IMR-90 (cell line): ENCODE measurements around the gene ELMOD3. TPM values are rescaled to one million over a fixed set of nuclear protein-coding genes. Genes with fewer than 3 reads are reported as not detected.

Source experiments
- ATAC-seq: fragments of 200-7000 bp; cut with Tn5 transposase; 2 replicates; pipeline ENCODE4 v1.9.1; 2020; ENCODE audit warnings: low read depth, mild to moderate bottlenecking, moderate library complexity
- BruUV-seq: library from RNA; stranded (reverse); fragments of 400-500 nt; replicated peaks from 2 replicates; lab custom pipeline; 2021; lab: Mats Ljungman, UMichigan
- CTCF ChIA-PET: fragments of 300-600 bp; formaldehyde crosslinking; extraction: SDS; loops from one replicate; lab custom pipeline; 2021; ENCODE audit warnings: antibody characterized with exemption; lab: Yijun Ruan, JAX
- POLR2A ChIA-PET: fragments of 300-600 bp; sonication (Branson Sonifier 250); formaldehyde crosslinking; loops from one replicate; lab custom pipeline; 2022; ENCODE audit warnings: antibody characterized with exemption; ENCODE audit not compliant: unreplicated experiment; lab: Charles Lee
- DNase-seq: peaks from one replicate; pipeline ENCODE4 v3.0.0; 2013
- H2AFZ ChIP-seq: replicated peaks from 2 replicates; pipeline ENCODE3; 2013; ENCODE audit warnings: low read length, mild to moderate bottlenecking; ENCODE audit not compliant: poor library complexity
- H2AK5ac ChIP-seq: 2 replicates; pipeline ENCODE4 v1.6.1; 2013; ENCODE audit warnings: low read depth, low read length, inconsistent platforms
- H2AK9ac ChIP-seq: replicated peaks from 2 replicates; pipeline ENCODE3; 2013; ENCODE audit warnings: mild to moderate bottlenecking, low read depth, low read length, moderate library complexity; ENCODE audit not compliant: poor library complexity
- H2BK120ac ChIP-seq: 2 replicates; pipeline ENCODE4 v1.6.1; 2013; ENCODE audit warnings: low read depth, low read length, inconsistent platforms
- H2BK15ac ChIP-seq: 3 replicates; pipeline ENCODE4 v1.6.1; 2013; ENCODE audit warnings: low read depth, low read length, inconsistent platforms
- H2BK20ac ChIP-seq: 2 replicates; pipeline ENCODE4 v1.6.1; 2013; ENCODE audit warnings: low read depth, mild to moderate bottlenecking, inconsistent platforms, low read length, moderate library complexity
- H2BK5ac ChIP-seq: 2 replicates; pipeline ENCODE4 v1.6.1; 2013; ENCODE audit warnings: mild to moderate bottlenecking, low read depth, low read length, inconsistent platforms; ENCODE audit not compliant: poor library complexity, severe bottlenecking
- H3K14ac ChIP-seq: replicated peaks from 2 replicates; pipeline ENCODE4 v1.6.1; 2013; ENCODE audit warnings: low read depth, low read length, inconsistent platforms
- H3K18ac ChIP-seq: 2 replicates; pipeline ENCODE4 v1.6.1; 2013; ENCODE audit warnings: low read depth, low read length, control low read depth
- H3K23ac ChIP-seq: 2 replicates; pipeline ENCODE4 v1.6.1; 2013; ENCODE audit warnings: low read depth, low read length, inconsistent platforms
- H3K27ac ChIP-seq: 2 replicates; pipeline ENCODE4 v1.5.1; 2013; ENCODE audit warnings: mild to moderate bottlenecking, control low read depth, low read length; ENCODE audit not compliant: insufficient read depth
- H3K27me3 ChIP-seq: 2 replicates; pipeline ENCODE4 v1.6.1; 2013; ENCODE audit warnings: low read length; ENCODE audit not compliant: control insufficient read depth, insufficient read depth
- H3K36me3 ChIP-seq: 2 replicates; pipeline ENCODE4 v1.6.1; 2013; ENCODE audit warnings: low read length, mixed read lengths; ENCODE audit not compliant: control insufficient read depth, insufficient read depth
- H3K4ac ChIP-seq: 2 replicates; pipeline ENCODE4 v1.6.1; 2013; ENCODE audit warnings: low read depth, low read length, inconsistent platforms
- H3K4me1 ChIP-seq: 2 replicates; pipeline ENCODE4 v1.6.1; 2013; ENCODE audit warnings: low read length, mixed read lengths; ENCODE audit not compliant: control insufficient read depth, insufficient read depth
- H3K4me2 ChIP-seq: 2 replicates; pipeline ENCODE4 v1.6.1; 2013; ENCODE audit warnings: low read depth, mild to moderate bottlenecking, control low read depth, low read length, moderate library complexity
- H3K4me3 ChIP-seq: 2 replicates; pipeline ENCODE4 v1.5.1; 2013; ENCODE audit warnings: low read depth, mild to moderate bottlenecking, control low read depth, low read length, moderate library complexity; ENCODE audit not compliant: insufficient read depth
- H3K56ac ChIP-seq: 2 replicates; pipeline ENCODE4 v1.6.1; 2013; ENCODE audit warnings: low read length, inconsistent platforms; ENCODE audit not compliant: insufficient read depth; ENCODE audit errors: extremely low read depth
- H3K79me1 ChIP-seq, 2 experiments: 2 replicates each; pipeline ENCODE4 v1.6.1; 2013; ENCODE audit warnings: low read length in 2 of 2, inconsistent platforms in 1 of 2, low read depth in 1 of 2
- H3K9ac ChIP-seq: 2 replicates; pipeline ENCODE4 v1.6.1; 2013; ENCODE audit warnings: low read depth, low read length, control low read depth
- H3K9me1 ChIP-seq: 2 replicates; pipeline ENCODE4 v1.6.1; 2013; ENCODE audit warnings: low read length, inconsistent platforms; ENCODE audit not compliant: insufficient read depth
- H3K9me3 ChIP-seq: 2 replicates; pipeline ENCODE4 v1.6.1; 2013; ENCODE audit warnings: low read length; ENCODE audit not compliant: control insufficient read depth, insufficient read depth
- H4K20me1 ChIP-seq: 2 replicates; pipeline ENCODE4 v1.6.1; 2013; ENCODE audit warnings: low read length, inconsistent platforms; ENCODE audit not compliant: insufficient read depth
- H4K5ac ChIP-seq: 2 replicates; pipeline ENCODE4 v1.6.1; 2013; ENCODE audit warnings: mild to moderate bottlenecking, low read depth, low read length, control low read depth
- H4K8ac ChIP-seq, 2 experiments: 2 replicates each; pipeline ENCODE4 v1.6.1; 2013; ENCODE audit warnings: low read depth in 2 of 2, low read length in 2 of 2, control low read depth in 1 of 2, inconsistent platforms in 1 of 2
- H4K91ac ChIP-seq: 2 replicates; pipeline ENCODE4 v1.6.1; 2013; ENCODE audit warnings: low read depth, low read length, inconsistent platforms; ENCODE audit not compliant: insufficient read depth
- CHD1 ChIP-seq: IDR thresholded peaks from 2 replicates; pipeline ENCODE4 v1.6.1; 2012; ENCODE audit warnings: low read depth, low read length, improper control_type of control experiment
- MXI1 ChIP-seq: IDR thresholded peaks from 2 replicates; pipeline ENCODE4 v1.6.1; 2012; ENCODE audit warnings: low read depth, mild to moderate bottlenecking, low read length, moderate library complexity, borderline replicate concordance
- NFE2L2 ChIP-seq: fragments of 150-350 bp; IDR thresholded peaks from 2 replicates; pipeline ENCODE4 v1.6.1; 2016; ENCODE audit warnings: low read depth, mild to moderate bottlenecking, low read length
- RAD21 ChIP-seq: IDR thresholded peaks from 2 replicates; pipeline ENCODE4 v1.6.1; 2012; ENCODE audit warnings: low read length, improper control_type of control experiment
- RCOR1 ChIP-seq: IDR thresholded peaks from 2 replicates; pipeline ENCODE4 v1.6.1; 2012; ENCODE audit warnings: mild to moderate bottlenecking, low read length, improper control_type of control experiment; ENCODE audit not compliant: insufficient replicate concordance
- SMC3 ChIP-seq: fragments of 150-350 bp; IDR thresholded peaks from 2 replicates; pipeline ENCODE4 v1.6.1; 2016; ENCODE audit warnings: low read depth, mild to moderate bottlenecking, antibody characterized with exemption, low read length, moderate library complexity
- WGBS, 2 experiments: methylation state at CpG; one replicate each; pipeline versions ENCODE4 v1.1.5 to v1.1.7; 2013; ENCODE audit warnings: missing lambda C conversion rate in 2 of 2; ENCODE audit not compliant: insufficient read length in 1 of 2; ENCODE audit errors: extremely low coverage in 2 of 2; 5-methylcytosine and 5-hydroxymethylcytosine counted together
- dilution Hi-C: fragments of 300-500 bp; cut with HindIII; formaldehyde crosslinking; loops from one replicate; pipeline ENCODE4 v1.14.3; 2018; ENCODE audit warnings: low sequenced_read_pairs; ENCODE audit not compliant: unreplicated experiment
- in situ Hi-C: fragments of 300-500 bp; cut with MboI; formaldehyde crosslinking; loops from 3 replicates; pipeline ENCODE4 v1.14.3; 2019; ENCODE audit warnings: low sequenced_read_pairs, inconsistent platforms, mixed read lengths
- intact Hi-C: fragments of 100-400 bp; cut with micrococcal nuclease; formaldehyde crosslinking; loops from 2 replicates; pipeline ENCODE4 v1.10.0; 2022
- polyA plus RNA-seq, 3 experiments: library from polyadenylated mRNA; depleted of rRNA; stranded (reverse); fragments of >200 nt; gene quantifications; 2 replicates each; pipeline ENCODE4 v1.2.3, GENCODE V29; 2012; ENCODE audit warnings: low replicate concordance in 1 of 3
- total RNA-seq: library from RNA; depleted of rRNA; stranded (reverse); fragments of >200 nt; gene quantifications from 2 replicates; pipeline ENCODE4 v1.2.3, GENCODE V29; 2012
- TF ChIP-seq, protein P1 (sequence below): conservative IDR thresholded peaks from 2 replicates; pipeline ENCODE4 v1.5.1; 2012; ENCODE audit warnings: mild to moderate bottlenecking, low read depth, low read length, improper control_type of control experiment

Gene ELMOD3
- total and polyA plus RNA-seq, 2 of the 4 experiments (the other 2 are of a cell fraction): 13.1 to 20.7 TPM

DNA sequence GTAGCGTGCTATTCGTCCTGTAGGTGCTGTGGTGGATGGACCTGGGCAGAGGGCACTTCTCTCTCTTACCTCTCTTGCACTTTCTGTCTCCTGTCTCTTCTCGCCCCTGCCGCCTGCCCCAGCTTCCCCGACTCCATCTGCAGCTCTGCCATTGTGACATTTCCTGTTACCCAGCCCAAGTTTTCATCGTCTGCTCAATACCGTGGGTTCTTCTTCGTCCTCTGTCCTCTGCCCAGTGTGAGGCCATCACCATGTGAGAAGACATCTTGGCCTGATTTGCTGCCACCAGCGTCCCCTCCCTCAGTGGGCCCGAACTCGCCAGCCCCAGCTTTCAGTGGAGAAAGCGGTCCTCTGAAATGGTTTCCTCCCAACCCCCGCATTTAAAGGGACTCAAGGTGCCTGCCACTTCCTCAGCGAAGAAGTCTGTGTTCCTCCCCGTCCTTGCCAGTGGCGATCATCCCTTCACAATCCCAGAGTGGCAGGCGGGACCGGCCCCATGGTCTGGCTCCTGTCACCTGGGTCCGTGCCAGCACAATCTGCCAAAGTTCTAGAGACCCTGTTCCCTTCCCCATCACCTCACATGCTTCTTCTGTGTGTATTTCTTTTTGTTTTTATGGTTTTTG is 44.8 kb upstream of the ELMOD3 start:
- peak overlapping the region; percentile 61 for H2BK5ac ChIP-seq
- no peak overlapping the region for H3K4me2 ChIP-seq
- 0 out of 2 replicates have a peak overlapping the region, but pooled peaks have one; percentile 8 for H4K91ac ChIP-seq
- dilution Hi-C loops (no loop called here), intact Hi-C loops (no loop called here), in situ Hi-C loops (no loop called here)
- no peak overlapping the region for H2AK9ac ChIP-seq
- ATAC-seq: no peak
- H3K18ac ChIP-seq: peak overlapping the region; percentile 45
- H3K27me3 ChIP-seq: no peaks in the 10 kb centered on the region
- H2BK15ac ChIP-seq: no peak overlapping the region
- H2BK120ac ChIP-seq: peak overlapping the region; percentile 0; the same call in 1 of the 2 replicates
- H3K79me1 ChIP-seq: peaks cover 6 to 42% of the 10 kb centered on the region in 2 experiments; a peak in 2 of 4 replicates
- peak overlapping the region; percentile 69 for H2AK5ac ChIP-seq
- H3K4me3 ChIP-seq: no peak overlapping the region
- no peaks in the 10 kb centered on the region for H3K9me3 ChIP-seq
- no peak for DNase-seq
- no peak overlapping the region for H3K56ac ChIP-seq
- H3K4ac ChIP-seq: peak overlapping the region; percentile 6; the same call in 1 of the 2 replicates
- no peak overlapping the region for H3K9ac ChIP-seq
- no peak overlapping the region for H2BK20ac ChIP-seq
- peaks cover 41% of the 10 kb centered on the region for H3K36me3 ChIP-seq
- peaks cover 25% of the 10 kb centered on the region for H3K4me1 ChIP-seq
- 0 out of 2 replicates have a peak overlapping the region, but pooled peaks have one; percentile 0 for H3K14ac ChIP-seq
- H3K9me1 ChIP-seq: peaks cover 21% of the 10 kb centered on the region
- H3K27ac ChIP-seq: peak overlapping the region; percentile 63
- ChIA-PET POLR2A (interaction anchor here (0.6 kb wide), 1 partner anchor 328 kb away, joined by 3 read pairs; no protein-coding TSS in a partner anchor), CTCF (interaction anchor here (0.6 to 1.5 kb wide), 3 partner anchors 9 to 303 kb away, joined by 3 to 6 read pairs (median 6); partner anchors contain the start of gene TCF7L1)
- peak overlapping the region; percentile 72 for H4K5ac ChIP-seq
- peaks cover 16% of the 10 kb centered on the region; the same call in 1 of the 2 replicates for H4K20me1 ChIP-seq
- no TSS peak for BruUV-seq
- TF ChIP-seq NFE2L2 (no peak), MXI1 (no peak), RCOR1 (no peak), CHD1 (no peak), SMC3 (no peak), RAD21 (no peak)
- TF ChIP-seq, protein P1, sequence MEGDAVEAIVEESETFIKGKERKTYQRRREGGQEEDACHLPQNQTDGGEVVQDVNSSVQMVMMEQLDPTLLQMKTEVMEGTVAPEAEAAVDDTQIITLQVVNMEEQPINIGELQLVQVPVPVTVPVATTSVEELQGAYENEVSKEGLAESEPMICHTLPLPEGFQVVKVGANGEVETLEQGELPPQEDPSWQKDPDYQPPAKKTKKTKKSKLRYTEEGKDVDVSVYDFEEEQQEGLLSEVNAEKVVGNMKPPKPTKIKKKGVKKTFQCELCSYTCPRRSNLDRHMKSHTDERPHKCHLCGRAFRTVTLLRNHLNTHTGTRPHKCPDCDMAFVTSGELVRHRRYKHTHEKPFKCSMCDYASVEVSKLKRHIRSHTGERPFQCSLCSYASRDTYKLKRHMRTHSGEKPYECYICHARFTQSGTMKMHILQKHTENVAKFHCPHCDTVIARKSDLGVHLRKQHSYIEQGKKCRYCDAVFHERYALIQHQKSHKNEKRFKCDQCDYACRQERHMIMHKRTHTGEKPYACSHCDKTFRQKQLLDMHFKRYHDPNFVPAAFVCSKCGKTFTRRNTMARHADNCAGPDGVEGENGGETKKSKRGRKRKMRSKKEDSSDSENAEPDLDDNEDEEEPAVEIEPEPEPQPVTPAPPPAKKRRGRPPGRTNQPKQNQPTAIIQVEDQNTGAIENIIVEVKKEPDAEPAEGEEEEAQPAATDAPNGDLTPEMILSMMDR: no peak
- no peak overlapping the region for H3K23ac ChIP-seq
- H2AFZ ChIP-seq: no peak overlapping the region
- WGBS, 2 experiments: 87% methylated on average over 8 of the region's 19 CpGs; no CpG with 5 or more reads in 1 of the 2 experiments
- H4K8ac ChIP-seq: peak overlapping the region in 1 of 2 experiments; percentile 3; a peak in 1 of 4 replicates
